Stomach (tissue), 9 donors: ENCODE measurements around the gene SLC18A2. TPM values are rescaled to one million over a fixed set of nuclear protein-coding genes. Genes with fewer than 3 reads are reported as not detected.

ENCODE experiments used
- DNase-seq, 2 donors: peaks; one replicate each; pipeline versions ENCODE4 v3.0.0 to v3.0.0-alpha.2; 2013 to 2019
- H3K27ac ChIP-seq, 5 donors: fragments of 200-600 bp in 4 of 5; sonication (generic) in 4 of 5; one replicate each; pipeline ENCODE4 v1.5.1; 2013 to 2019; ENCODE audit warnings: mild to moderate bottlenecking in 1 of 5, moderate library complexity in 1 of 5
- H3K27me3 ChIP-seq, 3 donors: fragments of 200-600 bp; sonication (generic); one replicate each; pipeline ENCODE4 v1.5.1; 2017 to 2019; ENCODE audit warnings: mixed run types in 1 of 3
- H3K36me3 ChIP-seq, 4 donors: fragments of 200-600 bp; sonication (generic); 1 replicate in 3 of 4; 2 replicates in 1 of 4; pipeline ENCODE4 v1.5.1; 2016 to 2019
- H3K4me1 ChIP-seq, 4 donors: fragments of 200-600 bp; sonication (generic); one replicate each; pipeline ENCODE4 v1.5.1; 2016 to 2019
- H3K4me3 ChIP-seq, 4 donors: fragments of 200-600 bp; sonication (generic) in 3 of 4; one replicate each; pipeline ENCODE4 v1.5.1; 2016 to 2019; ENCODE audit warnings: mild to moderate bottlenecking in 1 of 4
- H3K9me3 ChIP-seq, 4 donors: fragments of 200-600 bp; sonication (generic); one replicate each; pipeline ENCODE4 v1.5.1; 2016 to 2019
- CTCF ChIP-seq, 7 experiments: fragments of 450-650 bp in 4 of 7; fragments of 200-600 bp in 3 of 7; sonication (generic) in 3 of 7; IDR thresholded peaks; one replicate each; pipeline ENCODE4 v1.5.1; 2016 to 2019; ENCODE audit warnings: antibody characterized with exemption in 7 of 7, control low read depth in 2 of 7, mild to moderate bottlenecking in 1 of 7
- EP300 ChIP-seq: sonication (generic); formaldehyde crosslinking; IDR thresholded peaks from one replicate; pipeline ENCODE4 v1.6.1; 2017; ENCODE audit warnings: antibody characterized with exemption
- POLR2A ChIP-seq, 4 donors: fragments of 450-650 bp; IDR thresholded peaks; one replicate each; pipeline ENCODE4 v1.6.1; 2016; ENCODE audit warnings: antibody characterized with exemption in 4 of 4, control low read depth in 2 of 4, mild to moderate bottlenecking in 1 of 4, moderate library complexity in 1 of 4
- POLR2AphosphoS5 ChIP-seq, 3 donors: sonication (generic); formaldehyde crosslinking; IDR thresholded peaks; one replicate each; pipeline ENCODE4 v1.6.1; 2016; ENCODE audit warnings: antibody characterized with exemption in 3 of 3
- WGBS, 5 donors: extraction: QIAGEN DNeasy Blood & Tissue Kit in 3 of 5; methylation state at CpG; one replicate each; pipeline versions ENCODE4 v1.1.5 to v1.1.7; 2013 to 2018; 5-methylcytosine and 5-hydroxymethylcytosine counted together
- intact Hi-C: fragments of 100-400 bp; cut with DNase I; formaldehyde crosslinking; loops from one replicate; pipeline ENCODE4 v1.15.1; 2023; ENCODE audit warnings: low total_unique reads
- polyA plus RNA-seq, 3 donors: library from polyadenylated mRNA; stranded (reverse); fragments of 200-250 nt; gene quantifications; one replicate each; pipeline ENCODE4 v1.2.3, GENCODE V29; 2013
- total RNA-seq, 5 donors: library from RNA; depleted of rRNA; stranded (reverse); fragments of >200 nt; gene quantifications; one replicate each; pipeline versions ENCODE4 v1.1.0 to v1.2.3, GENCODE V29; 2014 to 2016
- donor health status: healthy with polysubstance abuse.
- donor health status: Bipolar disorder and iron deficiency.
- donor health status: healthy.

The SLC18A2 gene
- total and polyA plus RNA-seq, 8 donors = 0.43 to 49.6 (median 2.3) TPM; not detected in 1

GRCh38 chr10:117266400-117266799, 25.5 kb downstream of the SLC18A2 start:
- no peaks in the 10 kb centered on the region for H3K36me3 ChIP-seq
- 65 to 77% (median 73%) methylated on average over 9 of the region's 9 CpGs for WGBS, 5 donors
- peaks cover 6 to 14% (median 8%) of the 10 kb centered on the region in 4 donors for H3K4me1 ChIP-seq
- intact Hi-C loops = no loop called here
- peaks cover 0 to 18% (median 2%) of the 10 kb centered on the region in 3 donors for H3K27me3 ChIP-seq
- no peak overlapping the region for H3K27ac ChIP-seq
- no peaks in the 10 kb centered on the region for H3K9me3 ChIP-seq
- H3K4me3 ChIP-seq = no peak overlapping the region
- no peak for DNase-seq
- no peak for TF ChIP-seq POLR2AphosphoS5 (IDR thresholded peaks at IDR 0.05)
- no peak for TF ChIP-seq CTCF (IDR thresholded peaks at IDR 0.05)

- H3K9me3 ChIP-seq = no peaks in the 10 kb centered on the region
- H3K27me3 ChIP-seq = peaks cover 0 to 14% (median 0%) of the 10 kb centered on the region in 3 donors
- DNase-seq = no peak
- TF ChIP-seq POLR2AphosphoS5 (IDR thresholded peaks at IDR 0.05) = no peak
- no peak for TF ChIP-seq POLR2A (IDR thresholded peaks at IDR 0.05)
- no peak for TF ChIP-seq CTCF (IDR thresholded peaks at IDR 0.05)
- TF ChIP-seq EP300 = no peak
- H3K4me3 ChIP-seq = no peak overlapping the region
- H3K27ac ChIP-seq = no peak overlapping the region
- intact Hi-C loops = no loop called here
- H3K36me3 ChIP-seq = no peaks in the 10 kb centered on the region
- H3K4me1 ChIP-seq = peaks cover 6 to 14% (median 8%) of the 10 kb centered on the region in 4 donors
- 82 to 92% (median 90%) methylated on average over 2 of the region's 2 CpGs for WGBS, 5 donors
These were observed 25.9 kb downstream of the SLC18A2 start for GRCh38 chr10:117266812-117267211.

GRCh38 chr10:117268258-117268657, 27.3 kb downstream of the SLC18A2 start:
- TF ChIP-seq EP300 (no peak), POLR2AphosphoS5 (IDR thresholded peaks at IDR 0.05) (no peak), POLR2A (IDR thresholded peaks at IDR 0.05) (no peak), CTCF (IDR thresholded peaks at IDR 0.05) (no peak)
- Histone ChIP-seq H3K4me1 (peaks cover 6 to 14% (median 8%) of the 10 kb centered on the region in 4 donors), H3K27me3 (no peaks in the 10 kb centered on the region), H3K36me3 (no peaks in the 10 kb centered on the region), H3K9me3 (no peaks in the 10 kb centered on the region), H3K4me3 (no peak overlapping the region), H3K27ac (no peak overlapping the region)
- WGBS, 5 donors = 82 to 94% (median 89%) methylated on average over 4 of the region's 4 CpGs
- no peak for DNase-seq
- intact Hi-C loops = no loop called here

GRCh38 chr10:117268907-117269306, 28.0 kb downstream of the SLC18A2 start:
- Histone ChIP-seq H3K27me3 (no peaks in the 10 kb centered on the region), H3K9me3 (no peaks in the 10 kb centered on the region), H3K4me1 (peaks cover 6 to 14% (median 8%) of the 10 kb centered on the region in 4 donors), H3K27ac (no peak overlapping the region), H3K36me3 (no peaks in the 10 kb centered on the region), H3K4me3 (no peak overlapping the region)
- WGBS, 5 donors = 96 to 100% (median 98%) methylated on average over 2 of the region's 2 CpGs
- TF ChIP-seq EP300 (no peak), POLR2A (IDR thresholded peaks at IDR 0.05) (no peak), POLR2AphosphoS5 (IDR thresholded peaks at IDR 0.05) (no peak), CTCF (IDR thresholded peaks at IDR 0.05) (no peak)
- DNase-seq = no peak
- intact Hi-C loops = no loop called here
